Measurements from ENCODE around the gene OR6B3. TPM values are rescaled to one million over a fixed set of nuclear protein-coding genes. Genes with fewer than 3 reads are reported as not detected.

Gene OR6B3
- total and polyA plus RNA-seq, 2 of the 8 experiments (the other 6 are each of a cell fraction or from before 2014, with no cell fraction given) = not detected

DNA sequence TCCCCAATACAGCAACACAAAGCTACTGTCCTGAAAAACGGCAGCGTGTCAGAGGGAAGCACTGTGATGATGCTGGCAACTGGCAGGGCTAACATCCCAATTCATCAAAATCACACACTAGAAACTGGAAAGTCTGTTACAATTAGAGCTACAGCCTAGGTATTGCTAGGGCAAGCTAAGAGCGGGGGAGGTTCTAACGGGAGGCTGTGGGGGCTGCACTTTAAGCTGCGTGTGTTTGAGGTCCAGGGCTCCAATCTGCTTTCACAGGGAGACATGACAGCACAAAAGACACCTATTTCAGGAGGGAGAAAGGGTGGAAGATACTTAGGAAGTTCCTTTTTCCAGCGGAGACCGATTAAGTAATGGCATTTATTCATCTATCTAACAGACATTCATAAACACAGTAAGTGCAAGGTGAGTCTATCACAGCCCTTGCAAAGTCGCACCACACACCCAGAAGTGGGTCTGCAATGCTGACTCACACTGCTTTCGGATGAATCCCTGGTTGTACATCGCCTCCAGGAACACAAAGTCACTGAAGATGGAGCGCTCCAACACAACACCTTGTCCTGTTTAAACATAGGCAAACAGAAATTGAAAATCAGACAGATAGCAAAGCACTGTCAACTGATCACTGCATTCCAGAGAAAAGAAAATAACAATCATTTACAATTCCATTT, 35.1 kb downstream of the OR6B3 start (continued):
- TF ChIP-seq KDM4A (IDR thresholded peaks at IDR 0.05; ENCODE audit: low read depth, low read length, severe bottlenecking) (no peak), CTBP2 (IDR thresholded peaks at IDR 0.05; ENCODE audit: borderline replicate concordance, insufficient read depth, insufficient read length, low read length) (no peak), TCF12 (IDR thresholded peaks at IDR 0.05; ENCODE audit: low read depth, low read length) (no peak), KDM5A (IDR thresholded peaks at IDR 0.05; ENCODE audit: low read length) (no peak), EGR1 (IDR thresholded peaks at IDR 0.05; ENCODE audit: borderline replicate concordance, low read depth, low read length) (no peak), SIX5 (IDR thresholded peaks at IDR 0.05; ENCODE audit: low read depth, low read length) (no peak), CREB1 (IDR thresholded peaks at IDR 0.05) (no peak), RNF2 (IDR thresholded peaks at IDR 0.05; ENCODE audit: borderline replicate concordance, low read depth, low read length, missing control alignments, poor library complexity, severe bottlenecking) (no peak), GABPA (IDR thresholded peaks at IDR 0.05; ENCODE audit: borderline replicate concordance, insufficient read depth, low read length) (no peak), RFX5 (IDR thresholded peaks at IDR 0.05; ENCODE audit: borderline replicate concordance, low read depth, low read length) (no peak)
- TF ChIP-seq, protein P1, sequence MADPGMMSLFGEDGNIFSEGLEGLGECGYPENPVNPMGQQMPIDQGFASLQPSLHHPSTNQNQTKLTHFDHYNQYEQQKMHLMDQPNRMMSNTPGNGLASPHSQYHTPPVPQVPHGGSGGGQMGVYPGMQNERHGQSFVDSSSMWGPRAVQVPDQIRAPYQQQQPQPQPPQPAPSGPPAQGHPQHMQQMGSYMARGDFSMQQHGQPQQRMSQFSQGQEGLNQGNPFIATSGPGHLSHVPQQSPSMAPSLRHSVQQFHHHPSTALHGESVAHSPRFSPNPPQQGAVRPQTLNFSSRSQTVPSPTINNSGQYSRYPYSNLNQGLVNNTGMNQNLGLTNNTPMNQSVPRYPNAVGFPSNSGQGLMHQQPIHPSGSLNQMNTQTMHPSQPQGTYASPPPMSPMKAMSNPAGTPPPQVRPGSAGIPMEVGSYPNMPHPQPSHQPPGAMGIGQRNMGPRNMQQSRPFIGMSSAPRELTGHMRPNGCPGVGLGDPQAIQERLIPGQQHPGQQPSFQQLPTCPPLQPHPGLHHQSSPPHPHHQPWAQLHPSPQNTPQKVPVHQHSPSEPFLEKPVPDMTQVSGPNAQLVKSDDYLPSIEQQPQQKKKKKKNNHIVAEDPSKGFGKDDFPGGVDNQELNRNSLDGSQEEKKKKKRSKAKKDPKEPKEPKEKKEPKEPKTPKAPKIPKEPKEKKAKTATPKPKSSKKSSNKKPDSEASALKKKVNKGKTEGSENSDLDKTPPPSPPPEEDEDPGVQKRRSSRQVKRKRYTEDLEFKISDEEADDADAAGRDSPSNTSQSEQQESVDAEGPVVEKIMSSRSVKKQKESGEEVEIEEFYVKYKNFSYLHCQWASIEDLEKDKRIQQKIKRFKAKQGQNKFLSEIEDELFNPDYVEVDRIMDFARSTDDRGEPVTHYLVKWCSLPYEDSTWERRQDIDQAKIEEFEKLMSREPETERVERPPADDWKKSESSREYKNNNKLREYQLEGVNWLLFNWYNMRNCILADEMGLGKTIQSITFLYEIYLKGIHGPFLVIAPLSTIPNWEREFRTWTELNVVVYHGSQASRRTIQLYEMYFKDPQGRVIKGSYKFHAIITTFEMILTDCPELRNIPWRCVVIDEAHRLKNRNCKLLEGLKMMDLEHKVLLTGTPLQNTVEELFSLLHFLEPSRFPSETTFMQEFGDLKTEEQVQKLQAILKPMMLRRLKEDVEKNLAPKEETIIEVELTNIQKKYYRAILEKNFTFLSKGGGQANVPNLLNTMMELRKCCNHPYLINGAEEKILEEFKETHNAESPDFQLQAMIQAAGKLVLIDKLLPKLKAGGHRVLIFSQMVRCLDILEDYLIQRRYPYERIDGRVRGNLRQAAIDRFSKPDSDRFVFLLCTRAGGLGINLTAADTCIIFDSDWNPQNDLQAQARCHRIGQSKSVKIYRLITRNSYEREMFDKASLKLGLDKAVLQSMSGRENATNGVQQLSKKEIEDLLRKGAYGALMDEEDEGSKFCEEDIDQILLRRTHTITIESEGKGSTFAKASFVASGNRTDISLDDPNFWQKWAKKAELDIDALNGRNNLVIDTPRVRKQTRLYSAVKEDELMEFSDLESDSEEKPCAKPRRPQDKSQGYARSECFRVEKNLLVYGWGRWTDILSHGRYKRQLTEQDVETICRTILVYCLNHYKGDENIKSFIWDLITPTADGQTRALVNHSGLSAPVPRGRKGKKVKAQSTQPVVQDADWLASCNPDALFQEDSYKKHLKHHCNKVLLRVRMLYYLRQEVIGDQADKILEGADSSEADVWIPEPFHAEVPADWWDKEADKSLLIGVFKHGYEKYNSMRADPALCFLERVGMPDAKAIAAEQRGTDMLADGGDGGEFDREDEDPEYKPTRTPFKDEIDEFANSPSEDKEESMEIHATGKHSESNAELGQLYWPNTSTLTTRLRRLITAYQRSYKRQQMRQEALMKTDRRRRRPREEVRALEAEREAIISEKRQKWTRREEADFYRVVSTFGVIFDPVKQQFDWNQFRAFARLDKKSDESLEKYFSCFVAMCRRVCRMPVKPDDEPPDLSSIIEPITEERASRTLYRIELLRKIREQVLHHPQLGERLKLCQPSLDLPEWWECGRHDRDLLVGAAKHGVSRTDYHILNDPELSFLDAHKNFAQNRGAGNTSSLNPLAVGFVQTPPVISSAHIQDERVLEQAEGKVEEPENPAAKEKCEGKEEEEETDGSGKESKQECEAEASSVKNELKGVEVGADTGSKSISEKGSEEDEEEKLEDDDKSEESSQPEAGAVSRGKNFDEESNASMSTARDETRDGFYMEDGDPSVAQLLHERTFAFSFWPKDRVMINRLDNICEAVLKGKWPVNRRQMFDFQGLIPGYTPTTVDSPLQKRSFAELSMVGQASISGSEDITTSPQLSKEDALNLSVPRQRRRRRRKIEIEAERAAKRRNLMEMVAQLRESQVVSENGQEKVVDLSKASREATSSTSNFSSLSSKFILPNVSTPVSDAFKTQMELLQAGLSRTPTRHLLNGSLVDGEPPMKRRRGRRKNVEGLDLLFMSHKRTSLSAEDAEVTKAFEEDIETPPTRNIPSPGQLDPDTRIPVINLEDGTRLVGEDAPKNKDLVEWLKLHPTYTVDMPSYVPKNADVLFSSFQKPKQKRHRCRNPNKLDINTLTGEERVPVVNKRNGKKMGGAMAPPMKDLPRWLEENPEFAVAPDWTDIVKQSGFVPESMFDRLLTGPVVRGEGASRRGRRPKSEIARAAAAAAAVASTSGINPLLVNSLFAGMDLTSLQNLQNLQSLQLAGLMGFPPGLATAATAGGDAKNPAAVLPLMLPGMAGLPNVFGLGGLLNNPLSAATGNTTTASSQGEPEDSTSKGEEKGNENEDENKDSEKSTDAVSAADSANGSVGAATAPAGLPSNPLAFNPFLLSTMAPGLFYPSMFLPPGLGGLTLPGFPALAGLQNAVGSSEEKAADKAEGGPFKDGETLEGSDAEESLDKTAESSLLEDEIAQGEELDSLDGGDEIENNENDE (IDR thresholded peaks at IDR 0.05; ENCODE audit: insufficient replicate concordance, low read length) = no peak
